ENCODE results near the gene PLCB4.

GRCh38 chr20:9374480-9374879 is 305.6 kb downstream of the PLCB4 start:
- TF ChIP-seq POLR2AphosphoS5 (IDR thresholded peaks at IDR 0.05; ENCODE audit: low read depth, low read length): no peak
- TF ChIP-seq POLR2A (IDR thresholded peaks at IDR 0.05; ENCODE audit: low read depth, low read length): no peak
- no peak for TF ChIP-seq TAF1 (IDR thresholded peaks at IDR 0.05; ENCODE audit: low read depth, low read length)
